Left ventricle myocardium inferior (tissue), 1 donor: ENCODE measurements around the gene CD300A. TPM values are rescaled to one million over a fixed set of nuclear protein-coding genes. Genes with fewer than 3 reads are reported as not detected.

Source experiments
- DNase-seq: peaks from one replicate; pipeline ENCODE4 v3.0.0-alpha.2; 2020
- H3K27ac ChIP-seq: fragments of 200-600 bp; replicated peaks from 2 replicates; pipeline ENCODE4 v1.8.0; 2021
- H3K27me3 ChIP-seq: fragments of 200-600 bp; 2 replicates; pipeline ENCODE4 v1.8.0; 2021; ENCODE audit warnings: low read depth
- H3K36me3 ChIP-seq: fragments of 200-600 bp; 2 replicates; pipeline ENCODE4 v1.8.0; 2021
- H3K4me1 ChIP-seq: fragments of 200-600 bp; 2 replicates; pipeline ENCODE4 v1.8.0; 2021
- H3K4me3 ChIP-seq: fragments of 200-600 bp; 2 replicates; pipeline ENCODE4 v1.8.0; 2021; ENCODE audit warnings: mild to moderate bottlenecking, moderate library complexity
- H3K9me3 ChIP-seq: fragments of 200-600 bp; replicated peaks from 2 replicates; pipeline ENCODE4 v1.8.0; 2021
- intact Hi-C: fragments of 100-400 bp; cut with micrococcal nuclease; formaldehyde crosslinking; loops from one replicate; pipeline ENCODE4 v1.11.0; 2022
- total RNA-seq: library from RNA; stranded (reverse); fragmentation: NEBNext Ultra II Directional; extraction: Animal tissue kit (Norgen Biotek cat#: 25700); gene quantifications from one replicate; pipeline ENCODE4 v1.2.1, GENCODE V29; 2021
- TF ChIP-seq, protein P1 (sequence below): fragments of 200-600 bp; IDR thresholded peaks from 2 replicates; pipeline ENCODE4 v1.8.0; 2021; ENCODE audit warnings: antibody characterized with exemption, mild to moderate bottlenecking, borderline replicate concordance
- donor health status: DM: no; HTN: yes; CAD: no; lungs with severe emphysema.

CD300A gene
- total RNA-seq, 1 donor from 2014 or later, result 1.2 TPM

DNA sequence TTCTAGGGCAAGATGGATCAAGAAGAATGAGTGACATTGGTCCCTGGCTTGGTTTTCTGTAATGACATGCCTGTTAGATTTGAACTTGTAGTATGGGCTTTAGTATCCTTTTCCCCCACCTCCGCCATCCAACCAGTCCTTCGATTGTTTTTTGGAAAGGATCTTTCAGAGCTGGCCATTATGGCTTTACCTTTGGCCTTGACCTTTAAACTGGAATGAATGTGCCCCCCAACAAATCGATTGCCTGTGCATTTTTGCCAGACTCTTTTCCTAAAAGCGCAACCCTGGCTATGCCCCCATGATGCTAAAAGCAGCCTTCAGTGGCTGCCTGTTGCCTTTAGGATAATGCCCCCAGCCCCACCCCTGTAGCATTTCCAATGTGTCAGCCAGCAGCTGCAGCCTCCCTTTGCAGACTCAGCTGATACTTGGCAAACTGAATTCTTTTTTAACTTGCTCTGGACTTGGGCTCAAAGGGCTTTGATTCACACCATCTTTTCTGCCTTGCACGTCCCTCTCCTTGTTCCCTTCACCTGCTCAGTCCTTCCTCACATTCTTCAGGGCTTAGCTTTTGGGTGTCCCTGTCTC, 30.6 kb upstream of the CD300A start:
- TF ChIP-seq, protein P1, sequence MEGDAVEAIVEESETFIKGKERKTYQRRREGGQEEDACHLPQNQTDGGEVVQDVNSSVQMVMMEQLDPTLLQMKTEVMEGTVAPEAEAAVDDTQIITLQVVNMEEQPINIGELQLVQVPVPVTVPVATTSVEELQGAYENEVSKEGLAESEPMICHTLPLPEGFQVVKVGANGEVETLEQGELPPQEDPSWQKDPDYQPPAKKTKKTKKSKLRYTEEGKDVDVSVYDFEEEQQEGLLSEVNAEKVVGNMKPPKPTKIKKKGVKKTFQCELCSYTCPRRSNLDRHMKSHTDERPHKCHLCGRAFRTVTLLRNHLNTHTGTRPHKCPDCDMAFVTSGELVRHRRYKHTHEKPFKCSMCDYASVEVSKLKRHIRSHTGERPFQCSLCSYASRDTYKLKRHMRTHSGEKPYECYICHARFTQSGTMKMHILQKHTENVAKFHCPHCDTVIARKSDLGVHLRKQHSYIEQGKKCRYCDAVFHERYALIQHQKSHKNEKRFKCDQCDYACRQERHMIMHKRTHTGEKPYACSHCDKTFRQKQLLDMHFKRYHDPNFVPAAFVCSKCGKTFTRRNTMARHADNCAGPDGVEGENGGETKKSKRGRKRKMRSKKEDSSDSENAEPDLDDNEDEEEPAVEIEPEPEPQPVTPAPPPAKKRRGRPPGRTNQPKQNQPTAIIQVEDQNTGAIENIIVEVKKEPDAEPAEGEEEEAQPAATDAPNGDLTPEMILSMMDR, result no peak

DNA sequence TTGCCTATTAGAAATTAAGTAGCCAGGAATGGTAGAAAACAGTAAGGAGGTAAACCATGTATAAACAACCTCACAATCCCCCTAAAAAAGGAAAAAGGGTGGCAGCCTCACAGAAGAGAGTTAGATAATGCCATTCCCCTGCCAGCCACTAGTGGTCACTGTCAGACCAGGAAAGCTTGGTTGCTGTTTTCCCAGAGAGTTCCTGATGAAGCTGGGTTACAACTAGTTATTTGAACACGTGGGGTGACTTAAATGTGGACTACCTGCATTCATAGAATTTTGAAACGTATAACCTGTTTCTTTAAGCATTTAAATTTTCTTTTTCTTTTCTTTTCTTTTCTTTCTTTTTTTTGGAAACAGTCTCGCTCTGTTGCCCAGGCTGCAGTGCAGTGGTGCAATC, 28.7 kb upstream of the CD300A start:
- Histone ChIP-seq H3K36me3 (peaks cover 15% of the 10 kb centered on the region), H3K27me3 (no peaks in the 10 kb centered on the region), H3K9me3 (peaks cover 16% of the 10 kb centered on the region), H3K27ac (no peak overlapping the region), H3K4me3 (no peak overlapping the region), H3K4me1 (peaks cover 47% of the 10 kb centered on the region)
- TF ChIP-seq, protein P1, result peak; percentile 71
- DNase-seq, result no peak
- intact Hi-C loops, result no loop called here

More for the DNA sequence above, 30.6 kb upstream of the CD300A start:
- Histone ChIP-seq H3K4me1 (peaks cover 52% of the 10 kb centered on the region), H3K27me3 (peaks cover 5% of the 10 kb centered on the region), H3K36me3 (peaks cover 13% of the 10 kb centered on the region), H3K9me3 (peaks cover 16% of the 10 kb centered on the region), H3K27ac (peak overlapping the region; percentile 17), H3K4me3 (no peak overlapping the region)
- DNase-seq, result no peak
- intact Hi-C loops, result no loop called here

DNA sequence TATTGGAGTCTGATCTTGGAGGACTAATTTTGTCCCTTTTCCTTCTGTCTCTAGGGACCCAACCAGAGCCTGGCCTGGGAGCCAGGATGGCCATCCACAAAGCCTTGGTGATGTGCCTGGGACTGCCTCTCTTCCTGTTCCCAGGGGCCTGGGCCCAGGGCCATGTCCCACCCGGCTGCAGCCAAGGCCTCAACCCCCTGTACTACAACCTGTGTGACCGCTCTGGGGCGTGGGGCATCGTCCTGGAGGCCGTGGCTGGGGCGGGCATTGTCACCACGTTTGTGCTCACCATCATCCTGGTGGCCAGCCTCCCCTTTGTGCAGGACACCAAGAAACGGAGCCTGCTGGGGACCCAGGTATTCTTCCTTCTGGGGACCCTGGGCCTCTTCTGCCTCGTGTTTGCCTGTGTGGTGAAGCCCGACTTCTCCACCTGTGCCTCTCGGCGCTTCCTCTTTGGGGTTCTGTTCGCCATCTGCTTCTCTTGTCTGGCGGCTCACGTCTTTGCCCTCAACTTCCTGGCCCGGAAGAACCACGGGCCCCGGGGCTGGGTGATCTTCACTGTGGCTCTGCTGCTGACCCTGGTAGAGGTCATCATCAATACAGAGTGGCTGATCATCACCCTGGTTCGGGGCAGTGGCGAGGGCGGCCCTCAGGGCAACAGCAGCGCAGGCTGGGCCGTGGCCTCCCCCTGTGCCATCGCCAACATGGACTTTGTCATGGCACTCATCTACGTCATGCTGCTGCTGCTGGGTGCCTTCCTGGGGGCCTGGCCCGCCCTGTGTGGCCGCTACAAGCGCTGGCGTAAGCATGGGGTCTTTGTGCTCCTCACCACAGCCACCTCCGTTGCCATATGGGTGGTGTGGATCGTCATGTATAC, 26.5 kb upstream of the CD300A start:
- no peak for DNase-seq
- Histone ChIP-seq H3K4me1 (peaks cover 53% of the 10 kb centered on the region), H3K9me3 (peaks cover 16% of the 10 kb centered on the region), H3K27ac (peak overlapping the region; percentile 17), H3K27me3 (no peaks in the 10 kb centered on the region), H3K4me3 (no peak overlapping the region), H3K36me3 (peaks cover 15% of the 10 kb centered on the region)
- intact Hi-C loops, result no loop called here
- TF ChIP-seq, protein P1, result no peak

DNA sequence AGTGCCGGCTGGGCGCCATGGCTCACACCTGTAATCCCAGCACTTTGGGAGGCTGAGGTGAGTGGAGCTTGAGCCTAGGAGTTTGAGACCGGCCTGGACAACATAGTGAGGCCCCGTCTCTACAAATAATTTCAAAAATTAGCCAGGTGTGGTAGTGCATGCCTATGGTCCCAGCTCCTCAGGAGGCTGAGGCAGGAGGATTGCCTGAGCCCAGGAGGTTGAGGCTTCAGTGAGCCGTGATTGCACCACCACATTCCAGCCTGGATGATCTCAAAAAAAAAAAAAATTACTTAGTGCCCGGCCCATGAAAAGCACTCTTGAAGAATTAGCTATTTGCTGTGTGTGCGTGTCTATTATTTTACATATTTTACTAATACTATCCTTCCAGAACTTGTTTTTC, 24.9 kb upstream of the CD300A start:
- TF ChIP-seq, protein P1, result no peak
- no peak for DNase-seq
- Histone ChIP-seq H3K9me3 (peaks cover 16% of the 10 kb centered on the region), H3K4me3 (no peak overlapping the region), H3K4me1 (peaks cover 53% of the 10 kb centered on the region), H3K27ac (peak overlapping the region; percentile 98), H3K36me3 (peaks cover 15% of the 10 kb centered on the region), H3K27me3 (no peaks in the 10 kb centered on the region)
- intact Hi-C loops, result no loop called here

DNA sequence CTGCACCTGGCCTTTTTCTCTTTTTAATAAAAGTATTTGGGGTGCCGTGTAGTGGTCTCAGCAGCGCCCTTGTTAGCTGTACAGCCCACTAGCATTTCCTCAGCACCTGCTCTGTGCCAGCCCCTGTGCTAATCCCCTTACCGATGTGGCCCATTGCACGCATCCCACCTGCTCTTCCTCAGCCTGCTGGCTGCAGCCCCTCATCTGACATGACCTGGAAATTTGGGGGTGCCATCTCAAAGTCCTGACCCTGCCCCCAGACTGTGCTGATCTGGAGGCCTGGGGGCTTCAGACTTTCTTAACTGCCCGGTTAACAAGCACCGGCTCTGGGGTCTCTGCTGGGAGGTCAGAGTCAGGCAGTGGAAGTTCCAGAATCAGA, 24.2 kb upstream of the CD300A start:
- no peak for DNase-seq
- Histone ChIP-seq H3K4me1 (peaks cover 59% of the 10 kb centered on the region), H3K27me3 (no peaks in the 10 kb centered on the region), H3K36me3 (peaks cover 15% of the 10 kb centered on the region), H3K27ac (peak overlapping the region; percentile 98), H3K4me3 (peak overlapping the region; percentile 59), H3K9me3 (peaks cover 12% of the 10 kb centered on the region)
- TF ChIP-seq, protein P1, result no peak
- intact Hi-C loops, result no loop called here
